ENCODE results near the gene MPPE1. TPM values are rescaled to one million over a fixed set of nuclear protein-coding genes. Genes with fewer than 3 reads are reported as not detected.

Gene MPPE1
- total RNA-seq, 6 experiments from 2014 or later = 23.2 to 40.9 (median 30.7) TPM

DNA sequence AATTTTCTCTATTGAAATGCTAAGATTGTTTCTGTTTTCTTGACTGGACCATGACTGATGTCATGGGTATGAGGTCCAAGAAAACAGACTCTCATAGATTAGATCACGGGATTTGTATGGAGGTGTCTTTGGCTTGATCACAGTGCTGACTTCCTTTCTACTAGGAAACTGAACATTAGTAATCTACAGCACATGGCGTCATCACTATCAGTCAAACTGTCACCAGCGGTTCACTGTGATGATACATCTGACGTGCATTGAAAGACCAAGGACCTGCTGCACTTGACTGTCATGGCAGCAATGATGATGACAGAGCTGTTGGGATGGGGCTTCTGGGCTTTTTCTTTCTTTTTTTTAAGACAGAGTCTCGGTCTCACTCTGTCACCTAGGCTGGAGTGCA lies 45.0 kb upstream of the MPPE1 start:
- no peak overlapping the region for H3K27ac ChIP-seq
- H3K4me3 ChIP-seq = no peak overlapping the region
- intact Hi-C loops (cut with DNase I) = no loop called here
- no peaks in the 10 kb centered on the region for H3K27me3 ChIP-seq
- no peaks in the 10 kb centered on the region for H3K9me3 ChIP-seq
- no peaks in the 10 kb centered on the region for H3K36me3 ChIP-seq
- TF ChIP-seq, protein P1, sequence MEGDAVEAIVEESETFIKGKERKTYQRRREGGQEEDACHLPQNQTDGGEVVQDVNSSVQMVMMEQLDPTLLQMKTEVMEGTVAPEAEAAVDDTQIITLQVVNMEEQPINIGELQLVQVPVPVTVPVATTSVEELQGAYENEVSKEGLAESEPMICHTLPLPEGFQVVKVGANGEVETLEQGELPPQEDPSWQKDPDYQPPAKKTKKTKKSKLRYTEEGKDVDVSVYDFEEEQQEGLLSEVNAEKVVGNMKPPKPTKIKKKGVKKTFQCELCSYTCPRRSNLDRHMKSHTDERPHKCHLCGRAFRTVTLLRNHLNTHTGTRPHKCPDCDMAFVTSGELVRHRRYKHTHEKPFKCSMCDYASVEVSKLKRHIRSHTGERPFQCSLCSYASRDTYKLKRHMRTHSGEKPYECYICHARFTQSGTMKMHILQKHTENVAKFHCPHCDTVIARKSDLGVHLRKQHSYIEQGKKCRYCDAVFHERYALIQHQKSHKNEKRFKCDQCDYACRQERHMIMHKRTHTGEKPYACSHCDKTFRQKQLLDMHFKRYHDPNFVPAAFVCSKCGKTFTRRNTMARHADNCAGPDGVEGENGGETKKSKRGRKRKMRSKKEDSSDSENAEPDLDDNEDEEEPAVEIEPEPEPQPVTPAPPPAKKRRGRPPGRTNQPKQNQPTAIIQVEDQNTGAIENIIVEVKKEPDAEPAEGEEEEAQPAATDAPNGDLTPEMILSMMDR (IDR thresholded peaks at IDR 0.05) = no peak
- no peak for TF ChIP-seq POLR2A (IDR thresholded peaks at IDR 0.05)
- WGBS (ENCODE audit: insufficient coverage, low coverage, low lambda C conversion rate, missing lambda C conversion rate) = 77% methylated on average over 2 of the region's 5 CpGs
- DNase-seq = no peak
- no peaks in the 10 kb centered on the region for H3K4me1 ChIP-seq
- ATAC-seq = no peak

DNA sequence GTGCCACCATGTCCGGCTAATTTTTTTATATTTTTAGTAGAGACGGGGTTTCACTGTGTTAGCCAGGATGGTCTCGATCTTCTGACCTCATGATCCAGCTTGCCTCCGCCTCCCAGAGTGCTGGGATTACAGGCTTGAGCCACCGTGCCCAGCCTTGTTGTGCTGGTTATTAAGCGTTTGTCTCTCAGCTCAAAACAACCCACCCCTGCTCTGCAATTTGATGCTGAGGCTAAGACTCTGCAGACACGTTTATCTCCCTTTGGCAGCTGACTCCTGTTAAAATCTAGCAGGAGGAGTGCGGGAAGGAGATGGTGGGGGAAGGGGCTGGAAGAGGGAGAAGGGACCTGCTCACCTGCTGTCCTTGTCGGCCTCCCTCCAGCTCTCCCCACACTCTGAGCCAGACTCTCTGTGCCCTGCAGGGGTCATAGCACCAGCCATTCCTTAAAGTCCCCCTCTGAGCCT lies 43.3 kb upstream of the MPPE1 start:
- Histone ChIP-seq H3K27ac (no peak overlapping the region), H3K4me3 (no peak overlapping the region), H3K36me3 (no peaks in the 10 kb centered on the region), H3K9me3 (no peaks in the 10 kb centered on the region), H3K4me1 (peaks cover 0 to 6% (median 2%) of the 10 kb centered on the region in 4 donors), H3K27me3 (no peaks in the 10 kb centered on the region)
- TF ChIP-seq, protein P1 (IDR thresholded peaks at IDR 0.05) = no peak
- no peak for TF ChIP-seq POLR2A (IDR thresholded peaks at IDR 0.05)
- intact Hi-C loops (cut with DNase I) = no loop called here
- no peak for DNase-seq
- no peak for ATAC-seq
- WGBS (ENCODE audit: insufficient coverage, low coverage, low lambda C conversion rate, missing lambda C conversion rate) = 82% methylated on average over 8 of the region's 9 CpGs

DNA sequence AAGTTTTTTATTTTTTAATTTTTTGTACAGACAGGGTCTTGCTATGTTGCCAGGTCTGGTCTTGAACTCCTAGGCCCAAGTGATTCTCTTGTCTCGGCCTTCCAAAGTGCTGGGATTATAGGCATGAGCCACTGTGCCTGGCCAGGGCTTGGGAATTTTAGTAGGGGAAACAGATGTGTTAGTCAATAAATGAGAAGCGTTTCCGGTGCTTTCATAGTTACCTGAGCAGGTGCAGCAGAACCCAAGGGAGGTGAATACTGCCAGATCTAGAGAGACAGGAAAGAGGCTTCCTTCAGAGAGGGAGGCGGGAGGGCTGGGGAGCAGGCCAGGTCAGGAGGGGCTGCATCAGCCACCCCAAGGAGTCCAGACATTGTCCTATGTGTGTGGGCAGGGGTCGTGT lies 42.7 kb upstream of the MPPE1 start:
- TF ChIP-seq, protein P1 (IDR thresholded peaks at IDR 0.05) = no peak
- no peak for TF ChIP-seq POLR2A (IDR thresholded peaks at IDR 0.05)
- H3K27me3 ChIP-seq = no peaks in the 10 kb centered on the region
- DNase-seq (no peak), ATAC-seq (no peak)
- no peak overlapping the region for H3K27ac ChIP-seq
- peaks cover 0 to 11% (median 5%) of the 10 kb centered on the region in 4 donors for H3K4me1 ChIP-seq
- H3K36me3 ChIP-seq = no peaks in the 10 kb centered on the region
- no peak overlapping the region for H3K4me3 ChIP-seq
- WGBS (ENCODE audit: insufficient coverage, low coverage, low lambda C conversion rate, missing lambda C conversion rate) = 74% methylated on average over 5 of the region's 5 CpGs
- intact Hi-C loops (cut with DNase I) = no loop called here
- no peaks in the 10 kb centered on the region for H3K9me3 ChIP-seq

DNA sequence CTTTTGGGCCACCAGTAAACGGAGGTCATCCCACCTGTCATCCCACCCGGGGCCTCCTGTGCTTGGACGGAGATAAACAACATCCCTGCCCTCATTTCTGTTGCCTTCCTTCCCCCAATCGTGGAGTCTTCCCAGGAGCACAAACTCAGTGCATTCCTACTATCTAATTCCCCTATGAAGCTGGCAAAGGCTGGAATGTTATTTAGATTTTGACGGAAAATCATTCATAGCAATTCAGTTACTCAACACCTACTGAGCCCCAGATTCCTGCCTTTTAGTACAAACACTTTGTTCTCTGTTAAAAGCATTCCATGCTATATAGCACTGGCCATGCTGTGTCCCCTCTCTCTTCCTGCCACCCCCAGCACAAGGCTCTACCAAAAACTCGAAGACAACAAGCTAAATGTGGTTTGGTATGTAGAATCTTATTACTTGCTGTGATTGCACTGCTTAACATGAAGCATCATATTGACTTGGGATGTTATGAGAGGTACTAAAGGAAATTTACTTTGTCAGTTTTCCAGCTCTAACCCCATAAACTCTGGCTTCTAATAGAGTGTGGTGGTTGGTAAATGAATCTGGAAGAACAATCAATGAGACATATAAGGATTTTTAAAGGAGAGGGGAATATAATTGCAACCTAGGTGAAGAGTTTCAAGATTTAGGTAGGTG lies 40.9 kb upstream of the MPPE1 start:
- H3K9me3 ChIP-seq = no peaks in the 10 kb centered on the region
- TF ChIP-seq, protein P1 (IDR thresholded peaks at IDR 0.05) = no peak
- TF ChIP-seq POLR2A (IDR thresholded peaks at IDR 0.05) = no peak
- DNase-seq (no peak), ATAC-seq (no peak)
- no peak overlapping the region for H3K4me3 ChIP-seq
- 77% methylated on average over 6 of the region's 6 CpGs for WGBS (ENCODE audit: insufficient coverage, low coverage, low lambda C conversion rate, missing lambda C conversion rate)
- intact Hi-C loops (cut with DNase I) = no loop called here
- no peak overlapping the region for H3K27ac ChIP-seq
- no peaks in the 10 kb centered on the region for H3K36me3 ChIP-seq
- H3K27me3 ChIP-seq = no peaks in the 10 kb centered on the region
- peaks cover 0 to 11% (median 5%) of the 10 kb centered on the region in 4 donors for H3K4me1 ChIP-seq

Measured in right lobe of liver (tissue), 6 donors.